K562 (cell line): Measurements from ENCODE around the gene CAPN5. TPM values are rescaled to one million over a fixed set of nuclear protein-coding genes. Genes with fewer than 3 reads are reported as not detected.

Experiments used
- ARID3B ChIP-seq: fragments of 250-450 bp; sonication (Bioruptor Pico); IDR thresholded peaks from 2 replicates; pipeline ENCODE4 v1.4.0; 2020; ENCODE audit warnings: borderline replicate concordance
- EHMT2 ChIP-seq: fragments of 450-650 bp; IDR thresholded peaks from 2 replicates; pipeline ENCODE4 v1.6.1; 2018; ENCODE audit warnings: antibody characterized with exemption
- ETV6 ChIP-seq, 3 experiments: fragments of 150-350 bp in 1 of 3; sonication (generic) in 1 of 3; formaldehyde crosslinking in 1 of 3; IDR thresholded peaks; 2 replicates each; pipeline versions ENCODE4 v1.6.1 to v1.8.0; 2014 to 2022; ENCODE audit warnings: borderline replicate concordance in 2 of 3, low read depth in 2 of 3, antibody characterized with exemption in 1 of 3, low read length in 1 of 3, mild to moderate bottlenecking in 1 of 3, missing genetic modification reagents in 1 of 3
- HEY1 ChIP-seq: fragments of 250-450 bp; sonication (Bioruptor Pico); IDR thresholded peaks from 2 replicates; pipeline ENCODE4 v1.5.0; 2020; ENCODE audit warnings: mild to moderate bottlenecking, moderate library complexity, borderline replicate concordance
- JUN ChIP-seq, 2 experiments: sonication (generic) in 1 of 2; formaldehyde crosslinking in 1 of 2; IDR thresholded peaks; 2 replicates each; pipeline versions ENCODE4 v1.6.1 to v1.8.0; 2012 to 2022; ENCODE audit warnings: borderline replicate concordance in 2 of 2, mild to moderate bottlenecking in 2 of 2, improper control_type of control experiment in 1 of 2, low read depth in 1 of 2, low read length in 1 of 2, missing genetic modification reagents in 1 of 2
- MXD1 ChIP-seq: fragments of 250-450 bp; sonication (Bioruptor Pico); IDR thresholded peaks from 2 replicates; pipeline ENCODE4 v1.8.0; 2021; ENCODE audit warnings: borderline replicate concordance, mild to moderate bottlenecking, moderate library complexity; ENCODE audit not compliant: poor library complexity, severe bottlenecking
- NR4A1 ChIP-seq, 2 experiments: fragments of 250-450 bp in 1 of 2; fragments of 450-650 bp in 1 of 2; sonication (Bioruptor Pico) in 1 of 2; IDR thresholded peaks; 2 replicates each; pipeline versions ENCODE4 v1.4.0 to v1.6.1; 2016 to 2020; ENCODE audit warnings: mild to moderate bottlenecking in 2 of 2, missing compliant biosample characterization in 1 of 2, missing genetic modification characterization in 1 of 2, moderate library complexity in 1 of 2
- NUFIP1 ChIP-seq: fragments of 450-650 bp; IDR thresholded peaks from 2 replicates; pipeline ENCODE4 v1.6.1; 2018; ENCODE audit not compliant: partially characterized antibody
- PRPF4 ChIP-seq: fragments of 200-400 bp; formaldehyde crosslinking; IDR thresholded peaks from one replicate; pipeline ENCODE4 v1.6.1; 2017; ENCODE audit warnings: low read length, low read depth, mild to moderate bottlenecking; ENCODE audit not compliant: insufficient read depth, poor library complexity, severe bottlenecking
- RCOR1 ChIP-seq, 2 experiments: IDR thresholded peaks; 2 replicates each; pipeline ENCODE4 v1.6.1; 2012; ENCODE audit warnings: low read depth in 2 of 2, low read length in 2 of 2, borderline replicate concordance in 1 of 2, improper control_type of control experiment in 1 of 2
- ZNF184 ChIP-seq: sonication (generic); formaldehyde crosslinking; IDR thresholded peaks from 2 replicates; pipeline ENCODE4 v1.5.0; 2020; ENCODE audit warnings: missing genetic modification reagents
- ZNF212 ChIP-seq: fragments of 450-650 bp; formaldehyde crosslinking; IDR thresholded peaks from 2 replicates; pipeline ENCODE4 v1.4.0; 2020; ENCODE audit warnings: mild to moderate bottlenecking
- ZNF57 ChIP-seq: fragments of 450-650 bp; formaldehyde crosslinking; IDR thresholded peaks from 2 replicates; pipeline ENCODE4 v1.4.0; 2020; ENCODE audit warnings: mild to moderate bottlenecking, moderate library complexity
- polyA plus RNA-seq, 8 experiments: library from polyadenylated mRNA; depleted of rRNA in 4 of 8; stranded (reverse) in 5 of 8; unstranded in 3 of 8; fragments of >200 nt; fragmentation: Nextera tagmentation in 2 of 8; fragmentation: Illumina TruSeq in 1 of 8; extraction: Ambion mirVana in 2 of 8; extraction: Trizol in 1 of 8; gene quantifications; 2 replicates each; pipeline versions ENCODE4 v1.2.1 to v1.2.3, GENCODE V29; 2011 to 2014; ENCODE audit warnings: inconsistent platforms in 1 of 8, missing spikeins in 1 of 8
- total RNA-seq, 7 experiments: library from RNA; depleted of rRNA in 6 of 7; stranded (reverse); fragments of >200 nt in 6 of 7; fragmentation: Illumina TruSeq in 2 of 7; extraction: Trizol in 2 of 7; gene quantifications; 2 replicates each; pipeline versions ENCODE4 v1.2.1 to v1.2.3, GENCODE V29; 2011 to 2021; ENCODE audit warnings: low replicate concordance in 1 of 7
- TF ChIP-seq, protein P1 (sequence below): fragments of 200-400 bp; formaldehyde crosslinking; IDR thresholded peaks from 2 replicates; pipeline ENCODE4 v1.6.1; 2017; ENCODE audit warnings: mild to moderate bottlenecking, low read depth, low read length, moderate library complexity
- TF ChIP-seq, protein P2 (sequence below): sonication (generic); formaldehyde crosslinking; IDR thresholded peaks from 2 replicates; pipeline ENCODE4 v1.9.0; 2022; ENCODE audit warnings: mild to moderate bottlenecking, missing genetic modification reagents
- TF ChIP-seq, protein P3 (sequence below): fragments of 450-650 bp; formaldehyde crosslinking; IDR thresholded peaks from 2 replicates; pipeline ENCODE4 v1.4.0; 2020; ENCODE audit warnings: mild to moderate bottlenecking, mixed read lengths
- TF ChIP-seq, protein P4 (sequence below): sonication (generic); formaldehyde crosslinking; IDR thresholded peaks from 2 replicates; pipeline ENCODE4 v1.4.0; 2020; ENCODE audit warnings: mild to moderate bottlenecking, missing genetic modification reagents

Gene CAPN5
- total and polyA plus RNA-seq, 9 of the 15 experiments (the other 6 are each of a cell fraction or from before 2014, with no cell fraction given): 0.04 to 0.44 (median 0.14) TPM; not detected in 2

DNA sequence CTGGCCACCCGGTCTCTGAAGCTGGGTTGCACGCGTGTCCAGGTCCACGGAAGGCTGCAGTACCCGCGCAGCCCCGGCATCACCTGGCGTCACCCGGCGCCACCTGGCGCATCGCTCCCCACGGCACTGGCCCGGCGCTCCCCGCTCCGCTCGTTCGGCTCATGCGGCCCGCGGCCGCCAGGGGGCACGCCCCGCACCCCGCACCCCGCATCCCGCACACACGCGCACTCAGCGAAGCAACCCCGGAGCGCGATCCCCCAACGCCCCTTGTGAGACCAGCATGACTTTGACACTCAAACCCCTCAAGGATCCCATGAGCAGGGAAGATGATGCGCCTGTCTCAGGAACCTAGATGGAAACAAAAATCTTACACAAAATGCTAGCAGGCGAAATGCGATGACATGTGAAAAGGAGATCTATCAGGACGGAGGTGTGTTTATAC lies 20.7 kb upstream of the CAPN5 start (continued):
- TF ChIP-seq ARID3B (CRISPR knock-in tag) (no peak), EHMT2 (no peak), HEY1 (no peak), PRPF4 (no peak), MXD1 (CRISPR knock-in tag) (no peak), ZNF184 (no peak), ZNF212 (CRISPR knock-in tag) (no peak), RCOR1 (IDR thresholded peaks at IDR 0.05; ENCODE audit: borderline replicate concordance in 1 of 2, low read depth in 2 of 2, low read length in 2 of 2) (0 out of 4 replicates have a peak, but pooled peaks of 1 of the 2 experiments have one; percentile 42), ETV6 (IDR thresholded peaks at IDR 0.05; ENCODE audit: borderline replicate concordance in 1 of 2, low read depth in 2 of 2, low read length in 1 of 2) (no peak), ETV6 (CRISPR knock-in tag; IDR thresholded peaks at IDR 0.05; ENCODE audit: borderline replicate concordance) (no peak), NUFIP1 (no peak), JUN (IDR thresholded peaks at IDR 0.05; ENCODE audit: borderline replicate concordance, low read depth, low read length) (0 out of 2 replicates have a peak, but pooled peaks have one; percentile 17), JUN (CRISPR knock-in tag; IDR thresholded peaks at IDR 0.05; ENCODE audit: borderline replicate concordance) (no peak), ZNF57 (CRISPR knock-in tag) (no peak), NR4A1 (CRISPR knock-in tag; IDR thresholded peaks at IDR 0.05) (no peak), NR4A1 (tag; IDR thresholded peaks at IDR 0.05) (no peak)
- TF ChIP-seq, protein P1, sequence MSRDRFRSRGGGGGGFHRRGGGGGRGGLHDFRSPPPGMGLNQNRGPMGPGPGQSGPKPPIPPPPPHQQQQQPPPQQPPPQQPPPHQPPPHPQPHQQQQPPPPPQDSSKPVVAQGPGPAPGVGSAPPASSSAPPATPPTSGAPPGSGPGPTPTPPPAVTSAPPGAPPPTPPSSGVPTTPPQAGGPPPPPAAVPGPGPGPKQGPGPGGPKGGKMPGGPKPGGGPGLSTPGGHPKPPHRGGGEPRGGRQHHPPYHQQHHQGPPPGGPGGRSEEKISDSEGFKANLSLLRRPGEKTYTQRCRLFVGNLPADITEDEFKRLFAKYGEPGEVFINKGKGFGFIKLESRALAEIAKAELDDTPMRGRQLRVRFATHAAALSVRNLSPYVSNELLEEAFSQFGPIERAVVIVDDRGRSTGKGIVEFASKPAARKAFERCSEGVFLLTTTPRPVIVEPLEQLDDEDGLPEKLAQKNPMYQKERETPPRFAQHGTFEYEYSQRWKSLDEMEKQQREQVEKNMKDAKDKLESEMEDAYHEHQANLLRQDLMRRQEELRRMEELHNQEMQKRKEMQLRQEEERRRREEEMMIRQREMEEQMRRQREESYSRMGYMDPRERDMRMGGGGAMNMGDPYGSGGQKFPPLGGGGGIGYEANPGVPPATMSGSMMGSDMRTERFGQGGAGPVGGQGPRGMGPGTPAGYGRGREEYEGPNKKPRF: no peak
- TF ChIP-seq, protein P2, sequence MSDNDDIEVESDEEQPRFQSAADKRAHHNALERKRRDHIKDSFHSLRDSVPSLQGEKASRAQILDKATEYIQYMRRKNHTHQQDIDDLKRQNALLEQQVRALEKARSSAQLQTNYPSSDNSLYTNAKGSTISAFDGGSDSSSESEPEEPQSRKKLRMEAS (CRISPR knock-in tag): peak; percentile 62
- TF ChIP-seq, protein P3, sequence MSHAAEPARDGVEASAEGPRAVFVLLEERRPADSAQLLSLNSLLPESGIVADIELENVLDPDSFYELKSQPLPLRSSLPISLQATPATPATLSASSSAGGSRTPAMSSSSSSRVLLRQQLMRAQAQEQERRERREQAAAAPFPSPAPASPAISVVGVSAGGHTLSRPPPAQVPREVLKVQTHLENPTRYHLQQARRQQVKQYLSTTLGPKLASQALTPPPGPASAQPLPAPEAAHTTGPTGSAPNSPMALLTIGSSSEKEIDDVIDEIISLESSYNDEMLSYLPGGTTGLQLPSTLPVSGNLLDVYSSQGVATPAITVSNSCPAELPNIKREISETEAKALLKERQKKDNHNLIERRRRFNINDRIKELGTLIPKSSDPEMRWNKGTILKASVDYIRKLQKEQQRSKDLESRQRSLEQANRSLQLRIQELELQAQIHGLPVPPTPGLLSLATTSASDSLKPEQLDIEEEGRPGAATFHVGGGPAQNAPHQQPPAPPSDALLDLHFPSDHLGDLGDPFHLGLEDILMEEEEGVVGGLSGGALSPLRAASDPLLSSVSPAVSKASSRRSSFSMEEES (CRISPR knock-in tag): no peak
- TF ChIP-seq, protein P4, sequence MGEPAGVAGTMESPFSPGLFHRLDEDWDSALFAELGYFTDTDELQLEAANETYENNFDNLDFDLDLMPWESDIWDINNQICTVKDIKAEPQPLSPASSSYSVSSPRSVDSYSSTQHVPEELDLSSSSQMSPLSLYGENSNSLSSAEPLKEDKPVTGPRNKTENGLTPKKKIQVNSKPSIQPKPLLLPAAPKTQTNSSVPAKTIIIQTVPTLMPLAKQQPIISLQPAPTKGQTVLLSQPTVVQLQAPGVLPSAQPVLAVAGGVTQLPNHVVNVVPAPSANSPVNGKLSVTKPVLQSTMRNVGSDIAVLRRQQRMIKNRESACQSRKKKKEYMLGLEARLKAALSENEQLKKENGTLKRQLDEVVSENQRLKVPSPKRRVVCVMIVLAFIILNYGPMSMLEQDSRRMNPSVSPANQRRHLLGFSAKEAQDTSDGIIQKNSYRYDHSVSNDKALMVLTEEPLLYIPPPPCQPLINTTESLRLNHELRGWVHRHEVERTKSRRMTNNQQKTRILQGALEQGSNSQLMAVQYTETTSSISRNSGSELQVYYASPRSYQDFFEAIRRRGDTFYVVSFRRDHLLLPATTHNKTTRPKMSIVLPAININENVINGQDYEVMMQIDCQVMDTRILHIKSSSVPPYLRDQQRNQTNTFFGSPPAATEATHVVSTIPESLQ (CRISPR knock-in tag): no peak
